WTC11 (cell line): Measurements from ENCODE around the gene COA8. TPM values are rescaled to one million over a fixed set of nuclear protein-coding genes. Genes with fewer than 3 reads are reported as not detected.

ENCODE experiments used
- ESRRA ChIP-seq: sonication (generic); formaldehyde crosslinking; IDR thresholded peaks from 2 replicates; pipeline ENCODE4 v1.8.1; 2022; ENCODE audit warnings: mild to moderate bottlenecking, missing genetic modification reagents, borderline replicate concordance
- FOXK1 ChIP-seq: sonication (generic); formaldehyde crosslinking; IDR thresholded peaks from 2 replicates; pipeline ENCODE4 v1.8.0; 2022; ENCODE audit warnings: mild to moderate bottlenecking, moderate library complexity, missing genetic modification reagents
- JUN ChIP-seq: sonication (generic); formaldehyde crosslinking; IDR thresholded peaks from 2 replicates; pipeline ENCODE4 v1.8.0; 2023; ENCODE audit warnings: mild to moderate bottlenecking, missing genetic modification reagents
- KAT7 ChIP-seq: sonication (generic); formaldehyde crosslinking; IDR thresholded peaks from 2 replicates; pipeline ENCODE4 v1.8.1; 2023; ENCODE audit warnings: missing genetic modification reagents, mild to moderate bottlenecking, borderline replicate concordance
- NFE2L1 ChIP-seq: sonication (generic); formaldehyde crosslinking; IDR thresholded peaks from 2 replicates; pipeline ENCODE4 v1.8.1; 2023; ENCODE audit warnings: missing genetic modification reagents
- NR1H2 ChIP-seq: sonication (generic); formaldehyde crosslinking; IDR thresholded peaks from 2 replicates; pipeline ENCODE4 v1.9.0; 2021; ENCODE audit warnings: mild to moderate bottlenecking, moderate library complexity, missing genetic modification reagents
- NR2C2 ChIP-seq: sonication (generic); formaldehyde crosslinking; IDR thresholded peaks from 2 replicates; pipeline ENCODE4 v1.8.0; 2022; ENCODE audit warnings: mild to moderate bottlenecking, missing genetic modification reagents
- NR3C1 ChIP-seq: sonication (generic); formaldehyde crosslinking; conservative IDR thresholded peaks from 2 replicates; pipeline ENCODE4 v1.8.1; 2023; ENCODE audit warnings: low read depth, mild to moderate bottlenecking, missing genetic modification reagents
- OVOL2 ChIP-seq: fragments of 250-450 bp; sonication (Bioruptor Pico); IDR thresholded peaks from 2 replicates; pipeline ENCODE4 v1.9.0; 2021; ENCODE audit warnings: mild to moderate bottlenecking, borderline replicate concordance
- SMAD3 ChIP-seq: sonication (generic); formaldehyde crosslinking; IDR thresholded peaks from 2 replicates; pipeline ENCODE4 v1.8.0; 2022; ENCODE audit warnings: missing genetic modification reagents, mild to moderate bottlenecking, borderline replicate concordance
- SP1 ChIP-seq: sonication (generic); formaldehyde crosslinking; conservative IDR thresholded peaks from 2 replicates; pipeline ENCODE4 v1.8.1; 2022; ENCODE audit warnings: missing genetic modification reagents
- ZNF121 ChIP-seq: sonication (generic); formaldehyde crosslinking; IDR thresholded peaks from 2 replicates; pipeline ENCODE4 v1.8.0; 2023; ENCODE audit warnings: missing genetic modification reagents
- ZNF138 ChIP-seq: sonication (generic); formaldehyde crosslinking; conservative IDR thresholded peaks from 2 replicates; pipeline ENCODE4 v1.8.1; 2022; ENCODE audit warnings: mild to moderate bottlenecking, moderate library complexity, missing genetic modification reagents
- ZNF232 ChIP-seq: sonication (generic); formaldehyde crosslinking; IDR thresholded peaks from 2 replicates; pipeline ENCODE4 v1.8.0; 2022; ENCODE audit warnings: mild to moderate bottlenecking, missing genetic modification reagents
- ZNF263 ChIP-seq: sonication (generic); formaldehyde crosslinking; IDR thresholded peaks from 2 replicates; pipeline ENCODE4 v1.8.1; 2022; ENCODE audit warnings: low read depth, mild to moderate bottlenecking, moderate library complexity, missing genetic modification reagents
- ZNF423 ChIP-seq: fragments of 250-450 bp; sonication (Bioruptor Pico); IDR thresholded peaks from 2 replicates; pipeline ENCODE4 v2.1.2; 2022; ENCODE audit warnings: mild to moderate bottlenecking, moderate library complexity
- ZNF671 ChIP-seq: fragments of 250-450 bp; sonication (Bioruptor Pico); IDR thresholded peaks from 2 replicates; pipeline ENCODE4 v1.8.0; 2021; ENCODE audit warnings: mild to moderate bottlenecking
- total RNA-seq: library from RNA; stranded (reverse); gene quantifications from 3 replicates; pipeline ENCODE4 v1.2.3, GENCODE V29; 2021
- TF ChIP-seq, protein P1 (sequence below): sonication (generic); formaldehyde crosslinking; IDR thresholded peaks from 2 replicates; pipeline ENCODE4 v1.8.1; 2022; ENCODE audit warnings: mild to moderate bottlenecking, moderate library complexity, missing genetic modification reagents
- TF ChIP-seq, protein P2 (sequence below): sonication (generic); formaldehyde crosslinking; IDR thresholded peaks from 2 replicates; pipeline ENCODE4 v1.8.1; 2023; ENCODE audit warnings: mild to moderate bottlenecking, moderate library complexity, missing genetic modification reagents
- TF ChIP-seq, protein P3 (sequence below): sonication (generic); formaldehyde crosslinking; IDR thresholded peaks from 2 replicates; pipeline ENCODE4 v1.8.0; 2023; ENCODE audit warnings: missing genetic modification reagents
- TF ChIP-seq, protein P4 (sequence below): sonication (generic); formaldehyde crosslinking; IDR thresholded peaks from 2 replicates; pipeline ENCODE4 v1.8.1; 2023; ENCODE audit warnings: mild to moderate bottlenecking, missing genetic modification reagents
- TF ChIP-seq, protein P5 (sequence below): sonication (generic); formaldehyde crosslinking; IDR thresholded peaks from 2 replicates; pipeline ENCODE4 v1.8.0; 2022; ENCODE audit warnings: mild to moderate bottlenecking, missing genetic modification reagents
- TF ChIP-seq, protein P6 (sequence below): fragments of 250-450 bp; sonication (Bioruptor Pico); IDR thresholded peaks from 2 replicates; pipeline ENCODE4 v1.9.0; 2021; ENCODE audit warnings: mild to moderate bottlenecking, borderline replicate concordance
- TF ChIP-seq, protein P7 (sequence below): fragments of 200-600 bp; IDR thresholded peaks from 2 replicates; pipeline ENCODE4 v1.8.0; 2022; ENCODE audit warnings: antibody characterized with exemption

COA8 gene
- total RNA-seq, 1 experiment from 2014 or later: 36.4 TPM

DNA sequence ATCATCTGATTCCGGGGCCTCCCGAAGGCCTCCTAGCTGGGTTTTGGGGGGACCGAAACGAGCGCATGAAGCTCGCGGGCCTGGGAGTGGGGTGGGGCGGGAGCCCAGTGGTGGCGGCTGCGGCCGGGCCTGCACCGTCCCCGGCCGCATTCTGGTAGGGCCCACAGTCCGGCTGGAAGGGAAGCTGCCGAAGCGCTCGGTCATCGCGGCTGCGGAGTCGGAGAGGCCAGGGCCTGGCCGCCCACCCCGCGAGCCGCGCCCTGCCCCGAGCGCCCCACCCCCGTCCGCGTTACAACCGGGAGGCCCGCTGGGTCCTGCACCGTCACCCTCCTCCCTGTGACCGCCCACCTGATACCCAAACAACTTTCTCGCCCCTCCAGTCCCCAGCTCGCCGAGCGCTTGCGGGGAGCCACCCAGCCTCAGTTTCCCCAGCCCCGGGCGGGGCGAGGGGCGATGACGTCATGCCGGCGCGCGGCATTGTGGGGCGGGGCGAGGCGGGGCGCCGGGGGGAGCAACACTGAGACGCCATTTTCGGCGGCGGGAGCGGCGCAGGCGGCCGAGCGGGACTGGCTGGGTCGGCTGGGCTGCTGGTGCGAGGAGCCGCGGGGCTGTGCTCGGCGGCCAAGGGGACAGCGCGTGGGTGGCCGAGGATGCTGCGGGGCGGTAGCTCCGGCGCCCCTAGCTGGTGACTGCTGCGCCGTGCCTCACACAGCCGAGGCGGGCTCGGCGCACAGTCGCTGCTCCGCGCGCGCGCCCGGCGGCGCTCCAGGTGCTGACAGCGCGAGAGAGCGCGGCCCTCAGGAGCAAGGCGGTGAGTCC is 66.1 kb downstream of the COA8 start, which contains the start of gene KLC1 (continued):
- TF ChIP-seq, protein P1, sequence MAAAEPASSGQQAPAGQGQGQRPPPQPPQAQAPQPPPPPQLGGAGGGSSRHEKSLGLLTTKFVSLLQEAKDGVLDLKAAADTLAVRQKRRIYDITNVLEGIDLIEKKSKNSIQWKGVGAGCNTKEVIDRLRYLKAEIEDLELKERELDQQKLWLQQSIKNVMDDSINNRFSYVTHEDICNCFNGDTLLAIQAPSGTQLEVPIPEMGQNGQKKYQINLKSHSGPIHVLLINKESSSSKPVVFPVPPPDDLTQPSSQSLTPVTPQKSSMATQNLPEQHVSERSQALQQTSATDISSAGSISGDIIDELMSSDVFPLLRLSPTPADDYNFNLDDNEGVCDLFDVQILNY (CRISPR knock-in tag): peak; percentile 61
- TF ChIP-seq ZNF671 (CRISPR knock-in tag) (no peak), NR2C2 (CRISPR knock-in tag) (no peak), SP1 (CRISPR knock-in tag) (peak; percentile 77), ESRRA (CRISPR knock-in tag) (peak; percentile 82; the same call in 1 of the 2 replicates), ZNF121 (CRISPR knock-in tag) (no peak), ZNF232 (CRISPR knock-in tag) (peak; percentile 33; the same call in 1 of the 2 replicates), SMAD3 (CRISPR knock-in tag) (0 out of 2 replicates have a peak, but pooled peaks have one; percentile 14), ZNF263 (0 out of 2 replicates have a peak, but pooled peaks have one; percentile 31), OVOL2 (CRISPR knock-in tag) (no peak), NFE2L1 (CRISPR knock-in tag) (no peak; the same call in 1 of the 2 replicates), NR3C1 (CRISPR knock-in tag) (no peak; the same call in 1 of the 2 replicates), NR1H2 (CRISPR knock-in tag) (no peak), ZNF423 (CRISPR knock-in tag) (no peak), ZNF138 (no peak), JUN (CRISPR knock-in tag) (peak; percentile 23; the same call in 1 of the 2 replicates), FOXK1 (peak; percentile 90), KAT7 (CRISPR knock-in tag) (0 out of 2 replicates have a peak, but pooled peaks have one; percentile 33)
- TF ChIP-seq, protein P2, sequence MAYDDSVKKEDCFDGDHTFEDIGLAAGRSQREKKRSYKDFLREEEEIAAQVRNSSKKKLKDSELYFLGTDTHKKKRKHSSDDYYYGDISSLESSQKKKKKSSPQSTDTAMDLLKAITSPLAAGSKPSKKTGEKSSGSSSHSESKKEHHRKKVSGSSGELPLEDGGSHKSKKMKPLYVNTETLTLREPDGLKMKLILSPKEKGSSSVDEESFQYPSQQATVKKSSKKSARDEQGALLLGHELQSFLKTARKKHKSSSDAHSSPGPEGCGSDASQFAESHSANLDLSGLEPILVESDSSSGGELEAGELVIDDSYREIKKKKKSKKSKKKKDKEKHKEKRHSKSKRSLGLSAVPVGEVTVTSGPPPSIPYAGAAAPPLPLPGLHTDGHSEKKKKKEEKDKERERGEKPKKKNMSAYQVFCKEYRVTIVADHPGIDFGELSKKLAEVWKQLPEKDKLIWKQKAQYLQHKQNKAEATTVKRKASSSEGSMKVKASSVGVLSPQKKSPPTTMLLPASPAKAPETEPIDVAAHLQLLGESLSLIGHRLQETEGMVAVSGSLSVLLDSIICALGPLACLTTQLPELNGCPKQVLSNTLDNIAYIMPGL: peak; percentile 39
- TF ChIP-seq, protein P3, sequence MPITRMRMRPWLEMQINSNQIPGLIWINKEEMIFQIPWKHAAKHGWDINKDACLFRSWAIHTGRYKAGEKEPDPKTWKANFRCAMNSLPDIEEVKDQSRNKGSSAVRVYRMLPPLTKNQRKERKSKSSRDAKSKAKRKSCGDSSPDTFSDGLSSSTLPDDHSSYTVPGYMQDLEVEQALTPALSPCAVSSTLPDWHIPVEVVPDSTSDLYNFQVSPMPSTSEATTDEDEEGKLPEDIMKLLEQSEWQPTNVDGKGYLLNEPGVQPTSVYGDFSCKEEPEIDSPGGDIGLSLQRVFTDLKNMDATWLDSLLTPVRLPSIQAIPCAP (CRISPR knock-in tag): no peak
- TF ChIP-seq, protein P4, sequence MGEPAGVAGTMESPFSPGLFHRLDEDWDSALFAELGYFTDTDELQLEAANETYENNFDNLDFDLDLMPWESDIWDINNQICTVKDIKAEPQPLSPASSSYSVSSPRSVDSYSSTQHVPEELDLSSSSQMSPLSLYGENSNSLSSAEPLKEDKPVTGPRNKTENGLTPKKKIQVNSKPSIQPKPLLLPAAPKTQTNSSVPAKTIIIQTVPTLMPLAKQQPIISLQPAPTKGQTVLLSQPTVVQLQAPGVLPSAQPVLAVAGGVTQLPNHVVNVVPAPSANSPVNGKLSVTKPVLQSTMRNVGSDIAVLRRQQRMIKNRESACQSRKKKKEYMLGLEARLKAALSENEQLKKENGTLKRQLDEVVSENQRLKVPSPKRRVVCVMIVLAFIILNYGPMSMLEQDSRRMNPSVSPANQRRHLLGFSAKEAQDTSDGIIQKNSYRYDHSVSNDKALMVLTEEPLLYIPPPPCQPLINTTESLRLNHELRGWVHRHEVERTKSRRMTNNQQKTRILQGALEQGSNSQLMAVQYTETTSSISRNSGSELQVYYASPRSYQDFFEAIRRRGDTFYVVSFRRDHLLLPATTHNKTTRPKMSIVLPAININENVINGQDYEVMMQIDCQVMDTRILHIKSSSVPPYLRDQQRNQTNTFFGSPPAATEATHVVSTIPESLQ: no peak
- TF ChIP-seq, protein P5, sequence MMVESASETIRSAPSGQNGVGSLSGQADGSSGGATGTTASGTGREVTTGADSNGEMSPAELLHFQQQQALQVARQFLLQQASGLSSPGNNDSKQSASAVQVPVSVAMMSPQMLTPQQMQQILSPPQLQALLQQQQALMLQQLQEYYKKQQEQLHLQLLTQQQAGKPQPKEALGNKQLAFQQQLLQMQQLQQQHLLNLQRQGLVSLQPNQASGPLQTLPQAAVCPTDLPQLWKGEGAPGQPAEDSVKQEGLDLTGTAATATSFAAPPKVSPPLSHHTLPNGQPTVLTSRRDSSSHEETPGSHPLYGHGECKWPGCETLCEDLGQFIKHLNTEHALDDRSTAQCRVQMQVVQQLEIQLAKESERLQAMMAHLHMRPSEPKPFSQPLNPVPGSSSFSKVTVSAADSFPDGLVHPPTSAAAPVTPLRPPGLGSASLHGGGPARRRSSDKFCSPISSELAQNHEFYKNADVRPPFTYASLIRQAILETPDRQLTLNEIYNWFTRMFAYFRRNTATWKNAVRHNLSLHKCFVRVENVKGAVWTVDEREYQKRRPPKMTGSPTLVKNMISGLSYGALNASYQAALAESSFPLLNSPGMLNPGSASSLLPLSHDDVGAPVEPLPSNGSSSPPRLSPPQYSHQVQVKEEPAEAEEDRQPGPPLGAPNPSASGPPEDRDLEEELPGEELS (CRISPR knock-in tag): peak; percentile 72; the same call in 1 of the 2 replicates
- TF ChIP-seq, protein P6, sequence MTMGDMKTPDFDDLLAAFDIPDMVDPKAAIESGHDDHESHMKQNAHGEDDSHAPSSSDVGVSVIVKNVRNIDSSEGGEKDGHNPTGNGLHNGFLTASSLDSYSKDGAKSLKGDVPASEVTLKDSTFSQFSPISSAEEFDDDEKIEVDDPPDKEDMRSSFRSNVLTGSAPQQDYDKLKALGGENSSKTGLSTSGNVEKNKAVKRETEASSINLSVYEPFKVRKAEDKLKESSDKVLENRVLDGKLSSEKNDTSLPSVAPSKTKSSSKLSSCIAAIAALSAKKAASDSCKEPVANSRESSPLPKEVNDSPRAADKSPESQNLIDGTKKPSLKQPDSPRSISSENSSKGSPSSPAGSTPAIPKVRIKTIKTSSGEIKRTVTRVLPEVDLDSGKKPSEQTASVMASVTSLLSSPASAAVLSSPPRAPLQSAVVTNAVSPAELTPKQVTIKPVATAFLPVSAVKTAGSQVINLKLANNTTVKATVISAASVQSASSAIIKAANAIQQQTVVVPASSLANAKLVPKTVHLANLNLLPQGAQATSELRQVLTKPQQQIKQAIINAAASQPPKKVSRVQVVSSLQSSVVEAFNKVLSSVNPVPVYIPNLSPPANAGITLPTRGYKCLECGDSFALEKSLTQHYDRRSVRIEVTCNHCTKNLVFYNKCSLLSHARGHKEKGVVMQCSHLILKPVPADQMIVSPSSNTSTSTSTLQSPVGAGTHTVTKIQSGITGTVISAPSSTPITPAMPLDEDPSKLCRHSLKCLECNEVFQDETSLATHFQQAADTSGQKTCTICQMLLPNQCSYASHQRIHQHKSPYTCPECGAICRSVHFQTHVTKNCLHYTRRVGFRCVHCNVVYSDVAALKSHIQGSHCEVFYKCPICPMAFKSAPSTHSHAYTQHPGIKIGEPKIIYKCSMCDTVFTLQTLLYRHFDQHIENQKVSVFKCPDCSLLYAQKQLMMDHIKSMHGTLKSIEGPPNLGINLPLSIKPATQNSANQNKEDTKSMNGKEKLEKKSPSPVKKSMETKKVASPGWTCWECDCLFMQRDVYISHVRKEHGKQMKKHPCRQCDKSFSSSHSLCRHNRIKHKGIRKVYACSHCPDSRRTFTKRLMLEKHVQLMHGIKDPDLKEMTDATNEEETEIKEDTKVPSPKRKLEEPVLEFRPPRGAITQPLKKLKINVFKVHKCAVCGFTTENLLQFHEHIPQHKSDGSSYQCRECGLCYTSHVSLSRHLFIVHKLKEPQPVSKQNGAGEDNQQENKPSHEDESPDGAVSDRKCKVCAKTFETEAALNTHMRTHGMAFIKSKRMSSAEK: peak; percentile 93; the same call in 1 of the 2 replicates
- TF ChIP-seq, protein P7, sequence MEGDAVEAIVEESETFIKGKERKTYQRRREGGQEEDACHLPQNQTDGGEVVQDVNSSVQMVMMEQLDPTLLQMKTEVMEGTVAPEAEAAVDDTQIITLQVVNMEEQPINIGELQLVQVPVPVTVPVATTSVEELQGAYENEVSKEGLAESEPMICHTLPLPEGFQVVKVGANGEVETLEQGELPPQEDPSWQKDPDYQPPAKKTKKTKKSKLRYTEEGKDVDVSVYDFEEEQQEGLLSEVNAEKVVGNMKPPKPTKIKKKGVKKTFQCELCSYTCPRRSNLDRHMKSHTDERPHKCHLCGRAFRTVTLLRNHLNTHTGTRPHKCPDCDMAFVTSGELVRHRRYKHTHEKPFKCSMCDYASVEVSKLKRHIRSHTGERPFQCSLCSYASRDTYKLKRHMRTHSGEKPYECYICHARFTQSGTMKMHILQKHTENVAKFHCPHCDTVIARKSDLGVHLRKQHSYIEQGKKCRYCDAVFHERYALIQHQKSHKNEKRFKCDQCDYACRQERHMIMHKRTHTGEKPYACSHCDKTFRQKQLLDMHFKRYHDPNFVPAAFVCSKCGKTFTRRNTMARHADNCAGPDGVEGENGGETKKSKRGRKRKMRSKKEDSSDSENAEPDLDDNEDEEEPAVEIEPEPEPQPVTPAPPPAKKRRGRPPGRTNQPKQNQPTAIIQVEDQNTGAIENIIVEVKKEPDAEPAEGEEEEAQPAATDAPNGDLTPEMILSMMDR: no peak
